Large intestine (tissue), 3 donors: Measurements from ENCODE around the gene KDM4C. TPM values are rescaled to one million over a fixed set of nuclear protein-coding genes. Genes with fewer than 3 reads are reported as not detected.

Source experiments
- DNase-seq, 2 donors: peaks; one replicate each; pipeline versions ENCODE4 v3.0.0 to v3.0.0-alpha.2; 2013
- H3K27ac ChIP-seq: one replicate; pipeline ENCODE4 v1.5.1; 2013; ENCODE audit warnings: low read length
- H3K27me3 ChIP-seq: 2 replicates; pipeline ENCODE4 v1.6.1; 2013; ENCODE audit warnings: low read length; ENCODE audit not compliant: control insufficient read depth, insufficient read depth
- H3K36me3 ChIP-seq: 2 replicates; pipeline ENCODE4 v1.6.1; 2013; ENCODE audit warnings: low read length; ENCODE audit not compliant: control insufficient read depth, insufficient read depth
- H3K4me1 ChIP-seq: one replicate; pipeline ENCODE4 v1.6.1; 2013; ENCODE audit warnings: low read length; ENCODE audit not compliant: control insufficient read depth, insufficient read depth
- H3K4me3 ChIP-seq: one replicate; pipeline ENCODE4 v1.5.1; 2013; ENCODE audit warnings: low read length
- H3K9me3 ChIP-seq: one replicate; pipeline ENCODE4 v1.6.1; 2013; ENCODE audit warnings: mild to moderate bottlenecking, low read depth, low read length, moderate library complexity; ENCODE audit not compliant: control insufficient read depth
- WGBS: methylation state at CpG from one replicate; pipeline ENCODE4 v1.1.5; 2013; ENCODE audit warnings: low lambda C conversion rate; ENCODE audit not compliant: insufficient coverage; 5-methylcytosine and 5-hydroxymethylcytosine counted together
- polyA plus RNA-seq: library from polyadenylated mRNA; unstranded; fragments of 120-200 nt; gene quantifications from one replicate; pipeline ENCODE4 v1.2.1, GENCODE V29; 2013

The KDM4C gene
- polyA plus RNA-seq, 1 donor = 27.2 TPM

DNA sequence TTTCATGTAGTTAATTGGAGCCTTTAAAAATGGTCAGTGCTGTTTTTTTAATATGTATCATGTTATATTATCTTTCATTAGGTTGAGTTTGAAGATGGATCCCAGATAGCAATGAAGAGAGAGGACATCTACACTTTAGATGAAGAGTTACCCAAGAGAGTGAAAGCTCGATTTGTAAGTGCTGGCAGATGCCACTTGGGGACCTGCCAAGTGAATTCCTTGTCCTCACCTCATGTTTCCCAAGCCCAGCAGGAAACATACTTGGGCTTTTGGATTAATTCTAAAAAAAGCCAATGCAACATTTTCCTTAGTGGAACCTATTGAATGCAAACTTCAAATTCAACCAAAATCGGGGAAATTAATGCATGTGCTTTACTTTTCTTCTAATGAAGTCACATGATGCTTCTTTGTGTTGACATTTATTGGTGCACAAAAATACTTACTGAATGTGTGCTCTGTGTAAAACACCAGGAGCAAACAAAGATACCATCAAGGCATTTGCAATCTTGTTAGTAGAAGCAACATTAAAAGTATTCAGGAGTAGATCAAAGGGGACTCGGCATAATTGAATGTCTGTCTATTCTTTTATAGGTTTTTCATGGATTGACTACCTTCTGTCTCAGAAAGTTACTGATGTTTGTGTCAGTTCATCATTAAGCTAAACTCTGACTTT is 412.1 kb downstream of the KDM4C start:
- WGBS = 100% methylated on average over 1 of the region's 3 CpGs
- Histone ChIP-seq H3K9me3 (no peaks in the 10 kb centered on the region), H3K36me3 (peaks cover 48% of the 10 kb centered on the region), H3K4me3 (no peak overlapping the region), H3K27me3 (no peaks in the 10 kb centered on the region), H3K27ac (no peak overlapping the region), H3K4me1 (no peaks in the 10 kb centered on the region)
- DNase-seq = no peak

GRCh38 chr9:7171396-7172153 is 413.8 kb downstream of the KDM4C start:
- no peak for DNase-seq
- H3K4me3 ChIP-seq = no peak overlapping the region
- 100% methylated on average over 5 of the region's 10 CpGs for WGBS
- H3K27ac ChIP-seq = no peak overlapping the region
- H3K36me3 ChIP-seq = peaks cover 43% of the 10 kb centered on the region
- no peaks in the 10 kb centered on the region for H3K27me3 ChIP-seq
- no peaks in the 10 kb centered on the region for H3K4me1 ChIP-seq
- no peaks in the 10 kb centered on the region for H3K9me3 ChIP-seq

- H3K9me3 ChIP-seq = no peaks in the 10 kb centered on the region
- WGBS = 85% methylated on average over 5 of the region's 11 CpGs
- no peaks in the 10 kb centered on the region for H3K4me1 ChIP-seq
- no peak overlapping the region for H3K4me3 ChIP-seq
- peaks cover 41% of the 10 kb centered on the region for H3K36me3 ChIP-seq
- no peak for DNase-seq
- no peak overlapping the region for H3K27ac ChIP-seq
- no peaks in the 10 kb centered on the region for H3K27me3 ChIP-seq
Observed at GRCh38 chr9:7172154-7173115, 414.7 kb downstream of the KDM4C start.

DNA sequence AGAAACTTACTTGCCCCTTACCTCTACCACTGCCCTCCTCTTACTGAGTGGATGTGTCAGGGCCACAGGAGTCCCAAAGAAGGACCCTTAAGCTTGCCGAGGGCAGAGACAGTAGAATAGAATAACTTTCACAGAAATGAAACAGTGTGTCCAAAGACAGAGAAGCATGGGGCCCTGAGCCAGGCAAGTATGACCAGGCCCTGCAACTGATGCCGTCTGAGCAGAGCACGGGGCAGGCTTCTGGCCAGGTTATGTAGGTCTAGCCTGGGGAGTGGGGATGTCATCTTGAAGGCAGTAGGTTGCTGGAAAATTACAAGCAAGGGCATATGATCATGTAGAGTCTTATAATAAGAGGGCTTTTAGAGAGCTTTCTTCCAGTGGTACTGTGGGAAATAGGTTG is 415.4 kb downstream of the KDM4C start:
- peaks cover 41% of the 10 kb centered on the region for H3K36me3 ChIP-seq
- no peaks in the 10 kb centered on the region for H3K4me1 ChIP-seq
- no CpG with 5 or more reads among the region's 3 CpGs for WGBS

GRCh38 chr9:7174301-7174700 is 416.5 kb downstream of the KDM4C start:
- Histone ChIP-seq H3K36me3 (peaks cover 41% of the 10 kb centered on the region), H3K4me3 (no peak overlapping the region), H3K9me3 (no peaks in the 10 kb centered on the region), H3K4me1 (no peaks in the 10 kb centered on the region), H3K27me3 (no peaks in the 10 kb centered on the region), H3K27ac (no peak overlapping the region)
- 100% methylated on average over 1 of the region's 7 CpGs for WGBS
- DNase-seq = no peak

More for the DNA sequence above, 415.4 kb downstream of the KDM4C start:
- Histone ChIP-seq H3K4me3 (no peak overlapping the region), H3K27ac (no peak overlapping the region), H3K27me3 (no peaks in the 10 kb centered on the region), H3K9me3 (no peaks in the 10 kb centered on the region)
- DNase-seq = no peak

- Histone ChIP-seq H3K36me3 (peaks cover 37% of the 10 kb centered on the region), H3K4me3 (no peak overlapping the region), H3K27me3 (no peaks in the 10 kb centered on the region), H3K9me3 (no peaks in the 10 kb centered on the region), H3K27ac (no peak overlapping the region), H3K4me1 (no peaks in the 10 kb centered on the region)
- DNase-seq = no peak
- WGBS = 100% methylated on average over 2 of the region's 8 CpGs
Observed at GRCh38 chr9:7174884-7175283, 417.1 kb downstream of the KDM4C start.

GRCh38 chr9:7176561-7176960 is 418.8 kb downstream of the KDM4C start:
- Histone ChIP-seq H3K4me3 (no peak overlapping the region), H3K27me3 (no peaks in the 10 kb centered on the region), H3K27ac (no peak overlapping the region), H3K4me1 (no peaks in the 10 kb centered on the region), H3K9me3 (no peaks in the 10 kb centered on the region), H3K36me3 (peaks cover 26% of the 10 kb centered on the region)
- DNase-seq = no peak
- WGBS = 100% methylated on average over 1 of the region's 1 CpG

DNA sequence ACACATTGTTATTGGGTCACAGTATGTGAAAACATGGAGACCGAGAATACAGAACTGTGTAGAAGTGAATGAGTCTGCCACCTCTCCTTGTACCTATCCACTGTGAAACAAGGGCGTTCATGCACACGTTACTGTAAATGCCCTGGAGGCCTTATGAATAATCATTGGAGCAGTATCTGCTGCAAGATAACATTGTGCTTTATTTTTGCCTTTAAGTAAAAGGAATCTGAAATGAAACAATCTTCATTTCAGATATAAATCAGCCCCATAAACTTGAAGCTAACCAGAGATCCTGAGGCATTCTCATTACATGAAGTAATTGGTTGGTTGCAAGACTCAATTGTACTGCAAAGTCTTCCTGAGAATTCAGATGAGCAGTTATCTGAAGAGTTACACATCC is 419.6 kb downstream of the KDM4C start:
- H3K4me3 ChIP-seq = no peak overlapping the region
- no peak for DNase-seq
- H3K27ac ChIP-seq = no peak overlapping the region
- H3K4me1 ChIP-seq = no peaks in the 10 kb centered on the region
- no peaks in the 10 kb centered on the region for H3K27me3 ChIP-seq
- no peaks in the 10 kb centered on the region for H3K9me3 ChIP-seq
- H3K36me3 ChIP-seq = peaks cover 20% of the 10 kb centered on the region
- WGBS = 83% methylated on average over 2 of the region's 3 CpGs

GRCh38 chr9:7178729-7179128 is 421.0 kb downstream of the KDM4C start:
- no peak for DNase-seq
- 83% methylated on average over 3 of the region's 7 CpGs for WGBS
- Histone ChIP-seq H3K27me3 (no peaks in the 10 kb centered on the region), H3K4me1 (no peaks in the 10 kb centered on the region), H3K27ac (no peak overlapping the region), H3K4me3 (no peak overlapping the region), H3K9me3 (no peaks in the 10 kb centered on the region), H3K36me3 (peaks cover 13% of the 10 kb centered on the region)

DNA sequence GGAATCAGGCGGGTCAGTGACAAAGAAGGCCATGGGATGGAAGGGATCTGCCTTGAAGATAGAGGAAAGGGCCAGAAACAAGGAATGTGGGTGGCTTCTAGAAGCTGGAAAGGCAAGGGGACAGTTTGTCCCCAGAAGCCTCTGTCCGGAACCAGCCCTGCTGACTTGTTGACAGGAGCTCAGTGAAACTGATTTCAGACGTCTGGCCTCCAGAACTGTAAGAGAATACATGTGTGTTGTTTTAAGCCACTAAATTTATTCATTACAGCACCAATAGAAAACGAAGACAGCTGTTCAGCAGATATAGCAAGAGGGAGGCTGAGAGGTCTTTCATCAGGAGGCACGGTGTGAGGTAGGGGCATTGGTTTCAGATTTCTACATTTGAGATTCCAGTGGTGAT is 422.5 kb downstream of the KDM4C start:
- H3K27ac ChIP-seq = no peak overlapping the region
- H3K4me1 ChIP-seq = no peaks in the 10 kb centered on the region
- no peak overlapping the region for H3K4me3 ChIP-seq
- no peaks in the 10 kb centered on the region for H3K9me3 ChIP-seq
- H3K27me3 ChIP-seq = no peaks in the 10 kb centered on the region
- no peak for DNase-seq
- 100% methylated on average over 1 of the region's 5 CpGs for WGBS
- peaks cover 8% of the 10 kb centered on the region for H3K36me3 ChIP-seq
